ENCODE measurements around the gene SRPX2. TPM values are rescaled to one million over a fixed set of nuclear protein-coding genes. Genes with fewer than 3 reads are reported as not detected.
A peak's percentile ranks its signal among the peaks of the same experiment; 100 is the strongest.

SRPX2 gene
- total RNA-seq, 4 donors from 2014 or later, result 29.8 to 57.3 (median 39.6) TPM

DNA sequence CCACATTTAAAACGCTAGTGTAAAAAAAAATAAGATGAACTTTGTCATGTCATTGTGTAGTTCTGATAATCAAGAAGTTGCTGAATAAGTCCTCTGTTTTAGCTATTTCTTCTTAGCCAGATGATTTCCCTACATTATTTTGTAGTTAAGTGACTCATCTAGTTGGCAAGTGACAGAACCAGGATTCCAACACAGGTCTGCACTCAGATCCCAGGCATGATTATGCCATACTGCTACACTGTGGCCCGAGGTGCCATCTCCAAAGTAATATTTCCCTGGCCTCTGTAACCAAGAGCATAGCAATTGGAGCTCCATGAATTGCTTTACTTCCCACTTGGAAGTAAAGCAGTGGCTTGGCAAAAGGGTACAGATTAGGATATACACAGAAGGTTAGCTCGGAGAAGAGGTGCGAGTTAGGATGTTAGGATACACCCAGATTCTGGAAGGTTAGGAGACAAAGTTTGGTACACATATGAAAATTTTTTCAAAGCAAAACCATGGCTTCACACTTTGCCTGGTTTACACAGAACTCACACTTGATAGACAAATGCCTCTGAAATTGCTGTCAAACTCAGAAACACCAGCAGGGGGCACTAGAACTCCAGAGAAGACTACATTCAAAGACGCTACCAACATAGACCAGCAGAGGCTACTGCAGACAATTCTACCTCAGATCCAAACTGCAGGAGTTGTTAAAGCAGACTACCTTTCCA is 41.4 kb downstream of the SRPX2 start:
- H3K4me3 ChIP-seq, result no peak overlapping the region
- H3K9me3 ChIP-seq, result no peaks in the 10 kb centered on the region
- 38% methylated on average over 5 of the region's 5 CpGs for WGBS
- intact Hi-C loops (cut with DNase I), result loop anchor here (5.0 kb wide), 1 partner anchor 42 kb away; no protein-coding TSS in a partner anchor
- peak overlapping the region in 1 of 4 donors; percentile 15 for H3K27ac ChIP-seq (replicated peaks in 1 of 4)
- no peaks in the 10 kb centered on the region for H3K27me3 ChIP-seq
- H3K36me3 ChIP-seq, result peaks cover 0 to 30% (median 3%) of the 10 kb centered on the region in 4 donors
- peaks cover 0 to 17% (median 3%) of the 10 kb centered on the region in 4 donors for H3K4me1 ChIP-seq
- no peak for TF ChIP-seq EP300 (IDR thresholded peaks at IDR 0.05)
- TF ChIP-seq, protein P1, sequence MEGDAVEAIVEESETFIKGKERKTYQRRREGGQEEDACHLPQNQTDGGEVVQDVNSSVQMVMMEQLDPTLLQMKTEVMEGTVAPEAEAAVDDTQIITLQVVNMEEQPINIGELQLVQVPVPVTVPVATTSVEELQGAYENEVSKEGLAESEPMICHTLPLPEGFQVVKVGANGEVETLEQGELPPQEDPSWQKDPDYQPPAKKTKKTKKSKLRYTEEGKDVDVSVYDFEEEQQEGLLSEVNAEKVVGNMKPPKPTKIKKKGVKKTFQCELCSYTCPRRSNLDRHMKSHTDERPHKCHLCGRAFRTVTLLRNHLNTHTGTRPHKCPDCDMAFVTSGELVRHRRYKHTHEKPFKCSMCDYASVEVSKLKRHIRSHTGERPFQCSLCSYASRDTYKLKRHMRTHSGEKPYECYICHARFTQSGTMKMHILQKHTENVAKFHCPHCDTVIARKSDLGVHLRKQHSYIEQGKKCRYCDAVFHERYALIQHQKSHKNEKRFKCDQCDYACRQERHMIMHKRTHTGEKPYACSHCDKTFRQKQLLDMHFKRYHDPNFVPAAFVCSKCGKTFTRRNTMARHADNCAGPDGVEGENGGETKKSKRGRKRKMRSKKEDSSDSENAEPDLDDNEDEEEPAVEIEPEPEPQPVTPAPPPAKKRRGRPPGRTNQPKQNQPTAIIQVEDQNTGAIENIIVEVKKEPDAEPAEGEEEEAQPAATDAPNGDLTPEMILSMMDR (IDR thresholded peaks at IDR 0.05), result peak; percentile 76 to 88 (median 87)
- peak; percentile 93 for DNase-seq (ENCODE audit: extremely low spot score)

DNA sequence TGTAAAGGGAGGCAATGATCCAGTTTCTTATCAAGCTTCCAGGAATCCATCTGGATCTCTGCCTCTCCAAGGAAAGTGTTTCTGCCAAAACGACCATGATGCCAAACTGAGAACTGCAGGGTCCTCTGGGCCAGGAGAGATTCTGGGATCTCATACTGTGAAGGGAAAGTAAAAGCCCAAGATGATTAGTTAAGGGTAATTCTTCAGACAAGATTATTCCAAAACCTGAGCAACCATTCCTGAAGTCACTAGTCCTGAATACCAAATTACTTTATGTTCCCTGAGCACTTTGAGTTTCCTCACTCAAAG is 42.0 kb downstream of the SRPX2 start:
- Histone ChIP-seq H3K9me3 (no peaks in the 10 kb centered on the region), H3K4me3 (no peak overlapping the region), H3K36me3 (peaks cover 0 to 30% (median 3%) of the 10 kb centered on the region in 4 donors), H3K27ac (replicated peaks in 1 of 4) (no peak overlapping the region), H3K4me1 (peaks cover 0 to 14% (median 1%) of the 10 kb centered on the region in 4 donors), H3K27me3 (no peaks in the 10 kb centered on the region)
- no peak for DNase-seq (ENCODE audit: extremely low spot score)
- 18% methylated on average over 1 of the region's 1 CpG for WGBS
- TF ChIP-seq EP300 (IDR thresholded peaks at IDR 0.05) (no peak), POLR2A (IDR thresholded peaks at IDR 0.05; ENCODE audit: low read depth) (no peak), POLR2AphosphoS5 (IDR thresholded peaks at IDR 0.05) (no peak)
- TF ChIP-seq, protein P1 (IDR thresholded peaks at IDR 0.05), result no peak
- intact Hi-C loops (cut with DNase I), result loop anchor here (2.0 to 5.0 kb wide), 2 partner anchors 41 to 83 kb away; no protein-coding TSS in a partner anchor

DNA sequence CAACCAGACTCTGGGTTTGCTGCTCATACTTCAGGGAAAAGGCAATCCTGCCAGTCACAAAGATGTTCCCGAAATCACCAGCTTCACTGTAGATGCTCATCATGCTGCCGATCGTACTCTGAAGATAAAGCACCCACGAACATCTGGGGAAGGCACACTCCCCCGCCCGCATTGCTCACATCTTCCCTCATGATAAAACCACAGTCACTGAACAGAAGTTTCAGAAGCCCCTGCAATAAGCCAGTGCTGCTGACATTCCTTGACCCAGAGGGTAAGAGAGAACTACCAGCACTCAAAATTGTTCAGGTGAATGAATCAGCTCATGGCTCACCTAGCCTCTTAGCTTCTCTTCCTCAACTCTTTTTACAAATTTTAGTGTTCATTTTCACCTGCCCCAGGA is 43.1 kb downstream of the SRPX2 start:
- H3K9me3 ChIP-seq, result no peaks in the 10 kb centered on the region
- 90% methylated on average over 6 of the region's 6 CpGs for WGBS
- peaks cover 0 to 25% (median 5%) of the 10 kb centered on the region in 4 donors for H3K36me3 ChIP-seq
- DNase-seq (ENCODE audit: extremely low spot score), result no peak
- no peak overlapping the region for H3K27ac ChIP-seq (replicated peaks in 1 of 4)
- H3K4me1 ChIP-seq, result peaks cover 0 to 9% (median 1%) of the 10 kb centered on the region in 4 donors
- no peaks in the 10 kb centered on the region for H3K27me3 ChIP-seq
- TF ChIP-seq POLR2A (IDR thresholded peaks at IDR 0.05; ENCODE audit: low read depth) (no peak), EP300 (IDR thresholded peaks at IDR 0.05) (no peak), POLR2AphosphoS5 (IDR thresholded peaks at IDR 0.05) (no peak)
- TF ChIP-seq, protein P1 (IDR thresholded peaks at IDR 0.05), result no peak
- H3K4me3 ChIP-seq, result no peak overlapping the region
- intact Hi-C loops (cut with DNase I), result loop anchor here (2.0 to 5.0 kb wide), 2 partner anchors 40 to 82 kb away; no protein-coding TSS in a partner anchor

DNA sequence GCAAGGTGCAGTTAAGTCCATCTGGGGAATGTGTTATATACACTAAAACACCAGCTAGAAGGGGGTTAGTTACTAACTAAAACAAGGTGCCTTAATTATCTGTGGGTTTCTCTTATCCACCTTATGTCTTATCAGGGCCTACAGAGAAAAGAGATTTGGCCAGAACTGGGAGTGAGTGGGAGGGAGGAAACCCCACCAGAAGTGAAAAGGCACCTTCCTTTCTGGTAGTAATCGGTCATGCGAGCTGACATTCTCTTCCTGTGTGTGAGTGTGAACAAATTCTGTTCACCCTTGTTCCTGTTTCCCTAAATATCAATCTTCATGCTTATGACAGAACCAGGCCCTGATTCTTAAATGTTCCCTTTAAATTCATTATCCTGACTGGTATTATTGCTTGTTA is 43.5 kb downstream of the SRPX2 start:
- intact Hi-C loops (cut with DNase I), result loop anchor here (2.0 to 5.0 kb wide), 2 partner anchors 40 to 81 kb away; no protein-coding TSS in a partner anchor
- peaks cover 0 to 25% (median 5%) of the 10 kb centered on the region in 4 donors for H3K36me3 ChIP-seq
- peaks cover 0 to 9% (median 1%) of the 10 kb centered on the region in 4 donors for H3K4me1 ChIP-seq
- no peaks in the 10 kb centered on the region for H3K9me3 ChIP-seq
- no peak for DNase-seq (ENCODE audit: extremely low spot score)
- no peak overlapping the region for H3K27ac ChIP-seq (replicated peaks in 1 of 4)
- 64% methylated on average over 2 of the region's 2 CpGs for WGBS
- H3K4me3 ChIP-seq, result no peak overlapping the region
- no peak for TF ChIP-seq POLR2AphosphoS5 (IDR thresholded peaks at IDR 0.05)
- TF ChIP-seq, protein P1 (IDR thresholded peaks at IDR 0.05), result no peak
- no peak for TF ChIP-seq POLR2A (IDR thresholded peaks at IDR 0.05; ENCODE audit: low read depth)
- no peak for TF ChIP-seq EP300 (IDR thresholded peaks at IDR 0.05)
- H3K27me3 ChIP-seq, result no peaks in the 10 kb centered on the region
